GM18526 (cell line): ENCODE results near the gene BIK.

Experiments used
- POLR2A ChIP-seq: IDR thresholded peaks from 3 replicates; pipeline ENCODE4 v1.6.1; 2011; ENCODE audit not compliant: insufficient read length; ENCODE audit errors: extremely low read depth

Gene BIK

DNA sequence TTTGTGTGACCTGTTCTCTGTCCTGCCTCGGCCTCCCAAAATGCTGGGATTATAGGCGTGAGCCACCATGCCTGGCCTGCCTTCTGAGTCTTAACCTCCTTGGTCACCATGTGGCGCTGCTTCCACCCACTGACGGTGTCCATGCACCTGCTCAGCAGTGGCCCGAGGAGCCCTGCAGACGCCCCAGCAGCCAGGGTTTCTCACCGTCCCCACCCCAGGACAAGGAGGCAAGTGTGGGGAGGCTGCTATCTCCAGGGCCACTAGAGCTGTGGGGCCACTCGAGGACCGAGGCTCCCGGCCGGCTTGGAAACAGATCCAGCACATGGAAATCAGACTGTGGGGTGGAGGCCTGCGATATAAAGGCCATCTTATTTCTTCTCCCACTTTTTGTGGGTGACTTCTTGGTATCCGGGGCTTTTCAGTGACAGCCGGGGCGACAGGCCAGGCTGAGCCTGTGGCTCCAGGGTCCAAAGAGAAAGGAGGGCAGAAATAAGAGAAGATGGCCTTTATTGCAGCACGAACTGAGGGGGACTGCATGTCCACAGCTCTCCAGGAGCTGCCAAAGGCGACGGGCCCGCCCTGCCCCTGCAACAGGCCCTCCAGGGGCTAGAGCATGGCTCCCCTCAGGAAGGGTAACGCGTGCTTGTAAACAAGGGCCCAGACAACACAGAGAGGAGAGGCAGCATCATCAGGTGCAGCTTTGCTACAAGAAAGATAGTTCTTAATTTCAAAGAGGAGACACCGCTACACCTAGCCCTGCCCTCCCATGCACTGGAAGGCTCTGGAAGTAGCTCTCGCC lies 55.8 kb downstream of the BIK start:
- no peak for TF ChIP-seq POLR2A

- TF ChIP-seq POLR2A = no peak
These were observed 56.5 kb downstream of the BIK start for GRCh38 chr22:43167001-43167589.

GRCh38 chr22:43168471-43169309 lies 58.1 kb downstream of the BIK start:
- no peak for TF ChIP-seq POLR2A

- TF ChIP-seq POLR2A = no peak
These were observed 59.0 kb downstream of the BIK start for GRCh38 chr22:43169310-43170130.

DNA sequence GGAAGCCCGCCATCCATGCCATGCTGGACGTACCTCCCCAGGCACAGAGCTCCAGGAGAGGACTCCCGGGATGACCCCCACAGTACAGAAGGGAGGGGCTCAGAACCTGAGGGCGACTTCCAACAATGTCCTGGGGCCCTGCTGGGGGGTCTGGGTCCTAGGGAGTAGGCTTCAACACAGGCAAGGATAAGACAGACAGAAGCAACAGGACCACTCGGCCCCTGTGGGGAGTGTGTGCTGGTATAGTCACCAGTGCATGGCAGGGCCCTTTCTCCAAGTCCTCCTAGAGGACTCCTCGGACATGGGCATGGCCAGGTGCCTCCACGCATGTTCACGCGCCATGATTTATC lies 59.6 kb downstream of the BIK start:
- TF ChIP-seq POLR2A = no peak

- no peak for TF ChIP-seq POLR2A
These were observed 60.5 kb downstream of the BIK start for GRCh38 chr22:43171019-43171491.

- TF ChIP-seq POLR2A = no peak
These were observed 61.1 kb downstream of the BIK start for GRCh38 chr22:43171607-43172006.

GRCh38 chr22:43172191-43172590 lies 61.6 kb downstream of the BIK start:
- TF ChIP-seq POLR2A = no peak

- no peak for TF ChIP-seq POLR2A
These were observed 63.0 kb downstream of the BIK start for GRCh38 chr22:43173566-43173965.

DNA sequence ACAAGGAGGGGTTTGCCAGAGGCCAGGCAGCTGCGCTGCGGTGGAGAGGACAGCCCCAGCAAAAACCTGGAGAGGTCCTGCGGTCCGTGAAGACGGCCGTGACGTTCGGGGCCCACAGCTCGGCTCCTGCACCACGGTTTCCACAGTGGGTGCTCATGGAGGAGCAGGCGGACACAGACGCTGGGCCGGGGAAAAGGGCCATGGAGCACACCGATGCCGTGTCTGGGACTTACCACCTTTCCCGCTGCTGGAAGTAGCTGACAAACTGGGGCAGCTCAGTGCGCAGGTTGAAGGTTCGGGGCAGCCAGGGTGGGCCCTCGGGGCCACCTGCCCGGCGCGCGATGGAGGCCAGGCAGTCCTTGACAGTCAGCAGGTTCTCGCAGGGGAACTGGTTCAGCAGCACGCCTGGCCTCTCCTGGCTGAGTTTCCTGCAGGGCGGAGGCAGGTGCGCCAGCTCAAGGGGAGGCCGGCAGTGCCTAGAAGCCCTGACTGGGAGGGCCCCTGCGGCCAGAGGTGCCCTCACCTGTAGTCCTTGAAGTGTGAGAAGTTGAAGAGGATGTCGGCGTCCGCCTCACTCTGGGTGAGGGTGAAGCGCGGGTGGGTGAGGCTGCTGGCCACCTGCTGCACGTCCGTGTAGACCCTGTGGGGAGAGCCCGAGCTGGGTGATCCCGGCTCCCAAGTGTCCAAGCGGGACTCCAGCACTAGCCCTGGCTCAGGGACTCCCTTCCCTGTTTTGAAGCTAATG lies 63.6 kb downstream of the BIK start:
- TF ChIP-seq POLR2A = no peak

- TF ChIP-seq POLR2A = no peak
These were observed 64.5 kb downstream of the BIK start for GRCh38 chr22:43174941-43175531.

- TF ChIP-seq POLR2A = no peak
These were observed 65.5 kb downstream of the BIK start for GRCh38 chr22:43176090-43176489.

DNA sequence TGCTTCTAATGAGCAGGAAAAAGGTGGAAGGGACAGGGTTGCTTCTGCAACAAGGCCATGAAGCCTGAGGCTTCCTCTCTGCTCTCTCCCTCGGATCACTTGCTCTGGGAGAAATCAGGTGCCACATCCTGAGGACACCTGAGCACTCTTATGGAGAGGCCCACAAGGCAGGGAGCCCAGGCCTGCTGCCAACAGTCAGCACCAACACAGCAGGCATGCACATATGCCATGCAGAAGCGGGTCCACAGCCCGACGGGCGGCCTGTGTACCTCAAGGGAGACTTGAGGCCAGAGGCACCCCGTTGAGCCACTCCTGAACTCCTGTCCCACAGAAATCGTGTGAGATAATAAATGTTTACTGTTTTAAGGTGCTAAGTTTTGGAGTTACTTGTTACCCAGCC lies 66.9 kb downstream of the BIK start:
- no peak for TF ChIP-seq POLR2A
